ENCODE results near the gene IPCEF1. TPM values are rescaled to one million over a fixed set of nuclear protein-coding genes. Genes with fewer than 3 reads are reported as not detected.
"Not testable (repeated sequence)": the region's sequence is repeated elsewhere in the genome, so short reads cannot be mapped to it uniquely, and the experiment has no call there.

The IPCEF1 gene
- total RNA-seq, 1 donor: 0.36 TPM

- Histone ChIP-seq H3K4me2 (ENCODE audit: insufficient read depth, low read length) (no peak overlapping the region), H3K27me3 (ENCODE audit: insufficient read depth, low read length) (no peaks in the 10 kb centered on the region), H4K20me1 (ENCODE audit: insufficient read depth, low read length) (no peaks in the 10 kb centered on the region), H2AFZ (ENCODE audit: low read length) (no peak overlapping the region), H3K9me3 (ENCODE audit: low read depth, low read length) (no peaks in the 10 kb centered on the region), H3K27ac (ENCODE audit: low read depth, low read length) (no peak overlapping the region), H3K79me2 (ENCODE audit: insufficient read depth, low read length) (no peaks in the 10 kb centered on the region), H3K4me3 (ENCODE audit: insufficient read depth, low read length) (no peak overlapping the region), H3K4me1 (ENCODE audit: insufficient read depth, low read length) (no peaks in the 10 kb centered on the region), H3K36me3 (ENCODE audit: insufficient read depth, low read length) (no peaks in the 10 kb centered on the region)
- no peak for TF ChIP-seq CTCF (IDR thresholded peaks at IDR 0.05; ENCODE audit: extremely low read depth, low read depth, low read length)
- DNase-seq (ENCODE audit: insufficient read length, low spot score, missing footprints): no peak
These were observed 14.7 kb downstream of the IPCEF1 start for GRCh38 chr6:154341871-154342270.

- Histone ChIP-seq H3K4me2 (ENCODE audit: insufficient read depth, low read length) (no peak overlapping the region), H3K79me2 (ENCODE audit: insufficient read depth, low read length) (no peaks in the 10 kb centered on the region), H3K27me3 (ENCODE audit: insufficient read depth, low read length) (no peaks in the 10 kb centered on the region), H3K4me3 (ENCODE audit: insufficient read depth, low read length) (no peak overlapping the region), H3K27ac (ENCODE audit: low read depth, low read length) (no peak overlapping the region), H3K36me3 (ENCODE audit: insufficient read depth, low read length) (no peaks in the 10 kb centered on the region), H2AFZ (ENCODE audit: low read length) (no peak overlapping the region), H4K20me1 (ENCODE audit: insufficient read depth, low read length) (no peaks in the 10 kb centered on the region), H3K4me1 (ENCODE audit: insufficient read depth, low read length) (no peaks in the 10 kb centered on the region), H3K9me3 (ENCODE audit: low read depth, low read length) (no peaks in the 10 kb centered on the region)
- TF ChIP-seq CTCF (IDR thresholded peaks at IDR 0.05; ENCODE audit: extremely low read depth, low read depth, low read length): no peak
- no peak for DNase-seq (ENCODE audit: insufficient read length, low spot score, missing footprints)
These were observed 15.3 kb downstream of the IPCEF1 start for GRCh38 chr6:154341336-154341735.

- Histone ChIP-seq H4K20me1 (ENCODE audit: insufficient read depth, low read length) (no peaks in the 10 kb centered on the region), H3K36me3 (ENCODE audit: insufficient read depth, low read length) (no peaks in the 10 kb centered on the region), H3K4me1 (ENCODE audit: insufficient read depth, low read length) (no peaks in the 10 kb centered on the region), H2AFZ (ENCODE audit: low read length) (no peak overlapping the region), H3K4me2 (ENCODE audit: insufficient read depth, low read length) (no peak overlapping the region), H3K4me3 (ENCODE audit: insufficient read depth, low read length) (no peak overlapping the region), H3K27ac (ENCODE audit: low read depth, low read length) (no peak overlapping the region), H3K79me2 (ENCODE audit: insufficient read depth, low read length) (no peaks in the 10 kb centered on the region), H3K9me3 (ENCODE audit: low read depth, low read length) (no peaks in the 10 kb centered on the region), H3K27me3 (ENCODE audit: insufficient read depth, low read length) (peaks cover 2% of the 10 kb centered on the region)
- no peak for TF ChIP-seq CTCF (IDR thresholded peaks at IDR 0.05; ENCODE audit: extremely low read depth, low read depth, low read length)
- DNase-seq (ENCODE audit: insufficient read length, low spot score, missing footprints): no peak
These were observed 19.1 kb downstream of the IPCEF1 start for GRCh38 chr6:154337406-154338005.

GRCh38 chr6:154334147-154334546 is 22.5 kb downstream of the IPCEF1 start:
- not testable (repeated sequence) for H3K4me3 ChIP-seq (ENCODE audit: insufficient read depth, low read length); H4K20me1 ChIP-seq (ENCODE audit: insufficient read depth, low read length); H3K79me2 ChIP-seq (ENCODE audit: insufficient read depth, low read length); DNase-seq (ENCODE audit: insufficient read length, low spot score, missing footprints); H2AFZ ChIP-seq (ENCODE audit: low read length); H3K27ac ChIP-seq (ENCODE audit: low read depth, low read length); H3K4me1 ChIP-seq (ENCODE audit: insufficient read depth, low read length); H3K27me3 ChIP-seq (ENCODE audit: insufficient read depth, low read length); H3K36me3 ChIP-seq (ENCODE audit: insufficient read depth, low read length); H3K4me2 ChIP-seq (ENCODE audit: insufficient read depth, low read length); H3K9me3 ChIP-seq (ENCODE audit: low read depth, low read length)

Data from osteoblast (primary cell).